Stimulated activated CD4-positive, alpha-beta T cell treated with anti-CD3 and anti-CD28 coated beads, Interleukin-15, amount 100 ng/mL, for 1 hour (primary cell): ENCODE data around the gene ZNF516.
"Not testable (repeated sequence)": the region's sequence is repeated elsewhere in the genome, so short reads cannot be mapped to it uniquely, and the experiment has no call there.

Experiments used
- DNase-seq, 2 donors: peaks; one replicate each; pipeline ENCODE4 v3.0.0-alpha.2; 2020; ENCODE audit warnings: low read depth in 1 of 2, low spot score in 1 of 2

Gene ZNF516, protein sequence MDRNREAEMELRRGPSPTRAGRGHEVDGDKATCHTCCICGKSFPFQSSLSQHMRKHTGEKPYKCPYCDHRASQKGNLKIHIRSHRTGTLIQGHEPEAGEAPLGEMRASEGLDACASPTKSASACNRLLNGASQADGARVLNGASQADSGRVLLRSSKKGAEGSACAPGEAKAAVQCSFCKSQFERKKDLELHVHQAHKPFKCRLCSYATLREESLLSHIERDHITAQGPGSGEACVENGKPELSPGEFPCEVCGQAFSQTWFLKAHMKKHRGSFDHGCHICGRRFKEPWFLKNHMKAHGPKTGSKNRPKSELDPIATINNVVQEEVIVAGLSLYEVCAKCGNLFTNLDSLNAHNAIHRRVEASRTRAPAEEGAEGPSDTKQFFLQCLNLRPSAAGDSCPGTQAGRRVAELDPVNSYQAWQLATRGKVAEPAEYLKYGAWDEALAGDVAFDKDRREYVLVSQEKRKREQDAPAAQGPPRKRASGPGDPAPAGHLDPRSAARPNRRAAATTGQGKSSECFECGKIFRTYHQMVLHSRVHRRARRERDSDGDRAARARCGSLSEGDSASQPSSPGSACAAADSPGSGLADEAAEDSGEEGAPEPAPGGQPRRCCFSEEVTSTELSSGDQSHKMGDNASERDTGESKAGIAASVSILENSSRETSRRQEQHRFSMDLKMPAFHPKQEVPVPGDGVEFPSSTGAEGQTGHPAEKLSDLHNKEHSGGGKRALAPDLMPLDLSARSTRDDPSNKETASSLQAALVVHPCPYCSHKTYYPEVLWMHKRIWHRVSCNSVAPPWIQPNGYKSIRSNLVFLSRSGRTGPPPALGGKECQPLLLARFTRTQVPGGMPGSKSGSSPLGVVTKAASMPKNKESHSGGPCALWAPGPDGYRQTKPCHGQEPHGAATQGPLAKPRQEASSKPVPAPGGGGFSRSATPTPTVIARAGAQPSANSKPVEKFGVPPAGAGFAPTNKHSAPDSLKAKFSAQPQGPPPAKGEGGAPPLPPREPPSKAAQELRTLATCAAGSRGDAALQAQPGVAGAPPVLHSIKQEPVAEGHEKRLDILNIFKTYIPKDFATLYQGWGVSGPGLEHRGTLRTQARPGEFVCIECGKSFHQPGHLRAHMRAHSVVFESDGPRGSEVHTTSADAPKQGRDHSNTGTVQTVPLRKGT

DNA sequence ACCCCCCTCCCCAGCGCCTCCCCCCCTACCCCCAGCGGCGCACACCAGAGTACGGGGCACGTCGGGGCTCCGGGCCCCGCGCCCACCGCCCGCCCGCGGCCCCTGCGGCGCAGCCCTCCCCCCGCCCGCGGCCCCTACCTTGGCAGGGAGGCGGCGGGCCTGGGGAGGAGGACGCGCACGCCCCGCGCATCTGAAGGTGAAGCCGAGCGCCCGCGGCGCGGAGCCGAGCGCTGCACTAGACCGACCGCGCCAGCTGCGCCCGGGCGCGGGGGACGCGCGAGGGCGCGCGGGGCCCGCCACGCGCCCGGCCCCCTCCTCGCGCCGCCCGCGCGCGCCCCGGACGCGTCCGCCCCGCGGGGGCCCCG lies at the start of gene ZNF516:
ZNF516 (minus strand) TSS at position 237 of the 365 bp plus-strand sequence. CDS start 52,188 bp downstream, outside the sequence.
- peak in 1 of 2 donors; percentile 3 for DNase-seq

DNA sequence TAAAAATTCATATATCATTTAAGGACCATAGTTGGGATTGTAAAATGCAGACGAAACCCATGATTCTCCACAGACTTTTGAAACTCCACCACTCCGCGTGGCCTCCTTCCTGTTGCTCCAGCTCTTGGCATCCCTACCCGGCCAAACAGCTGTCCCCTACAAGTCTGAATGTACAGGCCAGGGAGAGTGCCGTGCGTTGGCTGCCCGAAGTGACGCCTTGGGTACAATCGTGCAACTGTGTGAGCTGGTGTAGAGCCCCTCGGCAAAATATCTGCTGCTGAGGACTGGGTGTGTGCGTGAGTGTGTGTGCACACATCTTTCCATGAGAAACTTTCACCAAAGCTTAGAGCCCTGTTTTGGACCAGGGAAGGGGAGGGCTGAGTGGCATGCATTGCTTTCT lies 43.8 kb upstream of the ZNF516 start:
- DNase-seq, result no peak

DNA sequence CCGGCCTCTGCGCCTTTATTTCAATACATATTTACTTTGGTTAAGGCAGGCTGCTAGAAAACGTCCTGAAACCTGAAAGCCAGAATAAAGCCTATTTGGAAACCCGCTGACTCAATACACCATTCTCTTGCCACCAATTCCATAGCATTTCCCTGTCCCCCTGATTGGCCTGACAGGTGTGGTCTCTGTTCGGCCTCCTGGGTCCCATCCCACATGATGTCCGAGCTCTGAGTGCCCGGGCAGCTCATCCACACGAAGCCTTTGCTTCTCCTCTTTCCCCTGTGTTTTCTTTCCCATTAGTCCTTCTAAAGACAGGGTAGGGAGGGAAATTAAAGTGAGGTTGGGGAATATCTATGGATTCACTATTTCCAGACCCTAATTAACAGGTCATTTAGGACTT lies 42.6 kb upstream of the ZNF516 start:
- DNase-seq, result no peak

DNA sequence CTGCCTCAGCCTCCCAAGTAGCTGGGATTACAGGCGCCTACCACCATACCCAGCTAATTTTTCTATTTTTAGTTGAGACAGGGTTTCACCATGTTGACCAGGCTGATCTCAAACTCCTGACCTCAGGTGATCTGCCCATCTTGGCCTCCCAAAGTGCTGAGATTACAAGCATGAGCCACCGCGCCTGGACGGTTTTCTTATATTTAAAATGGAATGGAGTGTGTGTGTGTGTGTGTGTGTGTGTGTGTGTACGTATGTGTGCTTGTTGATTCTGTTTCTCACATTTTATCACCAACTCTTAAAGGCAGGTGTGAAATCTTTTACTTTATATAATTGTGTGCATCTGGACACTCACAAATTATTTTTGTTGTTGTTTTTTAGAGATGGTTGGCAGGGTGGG lies 41.6 kb upstream of the ZNF516 start:
- DNase-seq, result not testable (repeated sequence)

DNA sequence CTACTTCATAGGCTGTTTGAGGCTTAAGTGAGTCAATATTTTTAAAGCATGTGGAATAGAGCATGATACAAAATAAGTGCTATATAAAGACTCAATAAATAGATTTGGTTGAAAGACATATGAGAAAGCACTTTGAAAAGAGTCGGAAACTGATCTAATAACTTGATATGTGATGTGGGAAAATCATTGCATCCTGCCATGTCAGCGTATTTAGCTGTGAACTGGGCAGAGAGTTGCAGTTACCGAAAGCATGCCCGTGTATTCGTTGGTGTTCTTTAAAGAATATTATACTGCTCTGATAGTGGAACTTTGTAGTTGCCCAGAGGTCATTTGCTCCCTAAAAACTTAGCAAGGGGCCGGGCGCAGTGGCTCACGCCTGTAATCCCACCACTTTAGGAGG lies 37.8 kb upstream of the ZNF516 start:
- no peak for DNase-seq

DNA sequence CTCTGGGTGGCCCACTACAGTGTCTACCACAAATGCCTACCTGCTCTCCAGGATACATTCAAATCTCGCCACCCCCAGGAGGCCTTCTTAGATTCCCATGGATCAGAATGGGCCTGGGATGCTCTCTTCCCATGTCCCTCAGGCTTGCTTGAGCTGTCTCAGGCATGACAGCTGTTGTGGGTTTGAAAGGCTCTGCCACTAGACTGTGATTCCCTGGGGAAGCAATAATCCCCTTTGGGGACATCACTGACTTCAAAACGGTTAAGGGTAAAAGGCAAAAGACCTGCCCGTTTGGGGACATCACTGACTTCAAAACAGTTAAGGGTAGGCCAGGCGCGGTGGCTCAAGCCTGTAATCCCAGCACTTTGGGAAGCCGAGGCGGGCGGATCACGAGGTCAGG lies 35.8 kb upstream of the ZNF516 start:
- DNase-seq, result no peak

DNA sequence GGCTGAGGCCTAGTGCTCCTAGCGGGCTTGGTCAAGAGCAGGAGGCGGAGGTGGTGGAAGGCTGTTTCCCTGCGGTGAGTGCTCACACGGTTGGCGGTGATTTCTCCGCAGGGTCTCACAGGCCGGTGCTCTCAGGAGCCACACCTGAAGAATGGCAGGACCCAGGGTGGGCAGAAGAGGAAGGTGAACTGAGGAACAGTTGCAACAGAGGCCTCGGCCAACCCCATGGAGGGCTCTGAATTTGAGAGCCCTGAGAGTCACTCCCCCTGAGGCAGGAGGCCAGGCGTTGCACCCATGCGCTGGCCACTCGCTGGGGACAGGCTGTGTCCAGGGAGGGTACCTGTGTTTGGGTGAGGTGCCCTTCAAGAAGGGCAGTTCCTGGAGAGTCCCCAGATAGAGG lies 35.3 kb upstream of the ZNF516 start:
- no peak for DNase-seq

DNA sequence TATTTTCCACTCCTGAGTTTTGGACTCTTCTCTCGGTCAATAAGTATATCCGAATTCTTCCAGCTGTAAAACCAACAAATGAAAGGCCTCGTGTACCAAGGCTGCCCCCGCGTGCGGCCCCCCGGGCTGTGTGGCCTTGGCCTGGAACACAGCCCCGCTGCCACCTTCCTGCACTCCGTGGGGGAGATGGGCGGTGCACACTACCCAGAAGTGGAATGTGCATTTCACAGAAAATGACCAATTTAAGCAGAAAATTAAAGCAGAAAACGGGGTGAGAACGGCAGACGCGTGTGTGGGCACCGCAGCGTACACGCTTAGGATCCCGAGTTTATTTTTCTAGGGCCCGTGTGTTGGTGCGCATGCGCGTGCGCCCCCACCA lies 34.4 kb upstream of the ZNF516 start:
- no peak for DNase-seq

DNA sequence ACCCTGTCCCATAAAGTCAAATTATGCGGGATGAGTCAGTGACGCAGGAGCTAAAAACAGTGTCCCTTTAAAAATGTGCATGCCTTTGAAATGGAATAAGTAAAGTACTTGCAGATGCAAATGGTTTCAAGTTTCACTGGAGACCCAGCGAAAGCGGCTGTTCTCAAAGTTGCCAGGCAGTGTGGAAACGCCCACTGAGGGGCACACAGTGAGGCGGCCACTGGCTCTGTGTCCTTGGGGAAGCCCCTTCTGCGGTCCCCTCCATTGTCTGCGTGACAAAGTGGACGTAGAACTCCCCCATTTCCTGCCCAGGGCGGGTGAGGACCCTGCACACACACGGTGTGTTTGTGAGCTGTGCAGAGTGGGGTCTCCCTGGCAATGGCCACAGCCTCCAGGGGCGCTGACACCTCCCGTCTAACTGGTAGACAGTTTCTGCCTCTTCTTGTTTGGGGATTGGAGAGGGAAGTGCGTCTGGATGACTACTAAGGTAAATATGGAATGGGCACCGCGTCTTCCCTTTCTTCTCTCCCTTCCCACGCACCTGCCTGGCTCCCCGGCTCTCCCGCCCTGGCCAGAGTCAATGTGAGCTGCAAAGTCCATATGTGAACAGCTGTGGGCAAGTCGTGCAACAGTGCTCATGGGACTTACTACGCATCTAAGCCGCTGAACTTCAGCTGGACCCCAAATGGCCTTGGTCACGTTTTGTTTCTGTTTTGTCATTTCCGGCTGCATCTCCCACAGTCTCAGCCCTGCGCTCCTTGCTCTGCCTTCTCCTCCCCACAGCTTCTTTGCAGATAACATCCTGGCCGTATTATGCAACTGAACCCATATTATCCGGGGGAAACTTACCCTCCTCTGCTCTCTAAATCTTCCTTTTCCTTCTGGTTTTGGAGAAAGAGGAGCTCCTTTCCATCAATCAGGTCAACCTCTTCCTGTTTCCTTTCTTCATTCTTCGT lies 33.7 kb upstream of the ZNF516 start:
- no peak for DNase-seq

DNA sequence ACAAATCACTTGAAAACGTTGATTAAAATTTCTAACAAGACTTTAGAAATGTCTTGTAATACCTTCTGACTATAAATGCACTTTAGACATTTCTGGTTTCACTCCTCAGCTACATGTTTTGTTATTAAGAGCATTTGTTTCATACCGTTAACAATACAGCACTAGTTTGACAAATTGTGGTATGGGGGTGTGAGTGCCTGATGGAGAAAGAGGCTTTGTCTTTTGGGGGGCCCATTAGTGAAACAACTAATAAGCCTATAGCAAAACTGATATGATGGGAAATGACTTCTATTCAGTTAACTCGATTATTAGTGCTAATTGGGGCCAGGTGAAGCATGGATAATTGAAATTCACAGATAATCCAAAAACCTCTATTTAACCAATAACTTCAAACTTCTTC lies 30.9 kb upstream of the ZNF516 start:
- DNase-seq, result no peak

DNA sequence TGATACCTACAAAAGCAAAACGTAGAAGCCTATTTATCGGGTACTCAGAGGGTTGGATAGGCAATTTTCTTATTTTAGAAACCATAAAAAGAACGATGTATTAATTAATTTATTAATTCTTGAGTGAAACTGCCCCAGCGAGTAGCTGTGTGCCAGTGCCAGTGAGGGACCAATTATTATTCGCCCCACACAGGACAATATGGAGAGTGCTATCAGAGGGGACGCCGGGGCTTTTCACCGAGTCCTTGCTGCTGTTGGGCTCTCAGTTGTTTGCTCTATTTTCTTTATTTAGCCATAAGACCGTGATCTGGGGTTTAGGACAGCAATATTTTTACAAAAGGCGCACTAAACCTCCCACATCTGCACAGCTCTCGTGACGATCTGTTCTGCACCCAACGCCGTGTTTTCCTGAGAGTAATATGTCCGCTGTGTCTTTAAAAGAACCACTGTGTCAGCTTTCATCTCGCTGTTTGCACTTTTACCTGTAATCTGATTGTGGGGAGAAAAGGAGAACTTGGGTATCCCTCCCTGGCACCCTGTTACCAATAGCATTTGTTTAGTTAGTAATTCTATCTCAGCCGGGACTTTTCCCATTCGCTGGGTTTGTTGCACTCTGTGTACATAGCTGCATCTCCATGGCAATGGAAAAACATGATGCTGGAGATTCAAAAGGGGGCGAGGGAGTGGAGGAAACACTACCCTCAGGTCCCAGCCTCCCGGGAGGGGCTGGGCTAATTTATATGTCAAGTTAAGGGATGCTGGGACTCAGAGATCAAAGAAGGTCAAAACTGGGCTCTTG lies 30.1 kb upstream of the ZNF516 start:
- no peak for DNase-seq

DNA sequence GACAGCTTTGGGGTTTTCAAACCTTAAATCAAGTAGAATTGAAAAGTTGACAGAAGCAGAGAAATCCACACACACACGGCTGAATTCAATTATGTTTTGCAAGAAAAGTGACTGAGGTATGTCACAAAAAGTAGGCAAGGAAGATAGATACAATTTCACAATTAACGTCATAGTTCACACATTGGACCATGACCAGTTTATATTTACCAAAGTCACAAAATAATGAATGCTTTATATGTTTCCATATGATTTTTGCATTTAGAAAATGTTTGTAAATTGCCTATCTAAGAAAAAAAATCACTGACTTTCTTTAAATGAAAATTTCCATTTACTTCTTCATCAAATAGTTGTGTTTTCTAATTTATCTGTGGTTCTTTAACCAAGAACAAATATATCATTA lies 29.4 kb upstream of the ZNF516 start:
- no peak for DNase-seq

DNA sequence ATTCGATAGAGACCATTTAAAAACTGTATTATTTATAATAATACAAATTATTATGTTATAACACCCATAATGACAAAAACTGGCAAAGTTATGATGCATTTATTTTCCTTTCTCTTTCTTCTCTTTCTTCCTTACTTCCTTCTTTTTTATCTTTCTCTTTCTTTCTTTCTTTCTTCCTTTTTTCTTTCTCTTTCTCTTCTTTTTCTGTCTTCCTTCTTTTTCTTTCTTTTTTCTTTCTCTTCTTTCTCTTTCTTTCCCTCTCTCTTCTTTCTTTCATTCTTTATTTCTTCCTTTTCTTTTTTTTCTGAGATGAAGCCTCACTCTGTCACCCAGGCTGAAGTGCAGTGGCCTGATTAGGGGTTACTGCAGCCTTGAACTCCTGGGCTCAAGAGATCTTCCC lies 27.5 kb upstream of the ZNF516 start:
- DNase-seq, result no peak

DNA sequence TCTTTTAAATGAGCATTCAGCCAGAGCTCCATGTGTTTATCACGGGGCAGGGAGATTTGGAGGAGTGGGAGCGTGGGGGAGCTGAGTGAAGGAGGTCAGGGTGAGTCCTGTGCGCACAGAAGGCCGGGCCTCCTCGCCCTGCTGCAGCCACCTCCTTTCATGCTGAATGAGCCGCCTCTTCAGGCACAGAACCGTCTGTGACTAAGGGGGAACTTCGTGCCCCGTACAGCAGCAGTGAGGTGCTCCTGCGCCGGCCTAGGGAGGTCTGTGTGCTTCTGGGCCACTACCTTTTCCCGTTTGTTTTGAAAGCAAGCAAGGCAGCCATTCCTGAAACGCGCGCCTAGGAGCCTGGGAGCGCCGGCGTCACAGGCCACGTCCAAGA lies 27.1 kb upstream of the ZNF516 start:
- DNase-seq, result no peak

DNA sequence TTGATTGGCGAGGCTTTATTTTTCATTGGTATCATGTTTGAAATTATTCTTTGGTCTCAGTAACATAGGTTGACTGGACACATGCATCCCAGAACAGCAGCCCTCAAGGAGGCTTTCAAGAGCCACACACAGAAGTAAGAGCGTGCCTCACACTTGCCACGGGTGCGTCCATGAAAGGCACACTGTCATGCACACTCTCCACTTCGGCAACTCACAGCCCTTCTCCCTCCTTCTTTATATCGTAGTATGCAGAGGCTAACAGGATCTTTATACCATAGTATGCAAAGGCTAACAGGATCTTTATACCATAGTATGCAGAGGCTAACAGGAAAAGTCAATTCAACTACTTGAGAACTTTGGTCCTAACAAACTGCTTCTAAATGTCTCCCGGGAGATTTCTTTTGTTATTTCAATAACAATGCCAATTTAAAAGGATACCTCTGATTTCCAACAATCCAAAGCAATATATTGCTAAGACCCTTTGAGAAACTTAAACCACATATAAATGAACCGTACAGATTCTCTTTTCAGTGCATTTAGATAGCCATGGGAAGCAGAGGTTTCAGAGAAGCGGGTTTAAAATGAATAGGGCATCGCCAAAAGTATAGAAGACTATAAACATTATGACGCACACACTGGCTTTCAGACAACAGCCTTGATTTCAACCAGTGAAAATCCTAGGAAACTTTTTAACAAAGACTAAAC lies 26.5 kb upstream of the ZNF516 start:
- no peak for DNase-seq

DNA sequence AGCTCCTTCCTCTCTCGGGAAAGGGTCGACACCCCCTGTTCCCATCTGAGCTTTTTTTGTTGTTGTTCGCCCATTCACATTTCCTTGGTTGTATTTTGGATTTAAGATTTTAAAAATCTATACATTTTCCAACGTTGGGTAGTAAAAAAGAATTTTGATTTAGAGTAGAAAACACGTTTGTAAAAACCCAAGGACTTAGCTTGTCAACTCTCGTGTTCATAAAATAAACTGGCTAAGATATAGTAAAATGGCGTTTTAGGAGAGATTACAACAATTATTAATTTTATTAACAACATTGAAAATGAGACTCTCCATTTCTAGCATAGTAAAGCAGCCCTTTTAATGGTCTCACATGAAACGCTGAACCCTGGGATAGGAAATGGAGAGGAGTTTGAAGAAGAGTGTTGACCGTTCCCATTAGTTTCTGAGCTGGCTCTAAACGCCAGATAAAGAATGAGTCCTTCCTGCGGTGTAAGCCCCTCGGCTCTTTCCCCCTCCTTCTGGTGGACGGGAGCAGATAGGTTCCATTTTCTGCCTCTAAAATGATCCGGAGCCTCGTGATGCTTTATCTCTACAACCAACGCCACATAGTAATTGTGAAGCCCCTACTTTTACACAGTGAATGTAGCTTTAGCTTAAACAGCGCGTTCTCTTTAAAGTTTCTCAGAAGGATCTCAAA lies 24.0 kb upstream of the ZNF516 start:
- no peak for DNase-seq

DNA sequence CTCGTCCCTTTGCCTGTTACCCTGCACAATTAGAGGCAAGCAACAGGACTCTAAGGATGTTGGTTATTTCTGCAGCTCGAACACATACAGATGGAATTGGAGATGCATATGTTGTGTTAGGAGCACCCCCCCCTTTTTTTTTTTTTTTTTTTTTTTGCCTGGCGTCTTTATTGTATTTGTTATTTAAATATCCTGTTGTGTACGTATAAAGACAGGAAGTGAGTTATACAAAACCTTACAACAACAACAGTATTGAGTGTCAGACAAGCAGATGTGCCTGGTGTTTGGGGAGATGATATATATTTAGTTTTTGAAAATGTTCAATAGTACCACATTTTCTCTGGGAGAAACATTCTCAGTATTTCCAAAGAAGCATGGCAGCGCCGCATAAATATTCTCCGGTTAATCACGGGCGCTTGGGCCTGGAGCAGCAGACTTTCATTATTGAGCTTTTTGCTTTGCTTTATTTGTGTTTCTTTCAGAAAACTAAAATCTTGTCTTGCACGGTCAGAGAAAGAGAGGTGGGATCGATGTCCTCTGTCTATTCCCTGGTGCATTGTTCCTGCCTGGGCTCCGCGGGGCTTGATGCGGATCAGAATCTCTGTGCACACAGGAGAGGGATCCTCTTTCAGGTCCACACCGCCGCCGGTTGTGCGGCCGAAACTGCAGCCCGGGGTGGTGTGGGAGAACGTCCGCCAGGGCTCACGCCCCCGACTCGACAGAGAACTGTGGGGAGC lies 23.2 kb upstream of the ZNF516 start:
- DNase-seq, result no peak

DNA sequence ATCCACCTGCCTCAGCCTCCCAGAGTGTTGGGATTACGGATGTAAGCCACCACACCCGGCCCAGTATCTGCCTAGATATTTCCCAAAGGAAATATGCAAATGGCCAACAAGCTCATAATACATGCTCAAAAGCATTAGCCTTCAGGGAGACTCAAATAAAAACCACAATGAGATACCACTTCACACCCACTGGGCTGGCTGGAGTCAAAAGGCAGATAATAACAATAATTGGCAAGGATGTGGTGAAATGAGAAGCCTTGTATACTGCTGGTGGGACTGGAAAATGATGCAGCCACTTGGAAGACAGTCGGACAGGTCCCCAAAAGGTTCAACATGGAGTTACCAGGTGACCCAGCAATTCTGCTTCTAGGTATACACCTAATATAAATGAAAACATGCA lies 20.5 kb upstream of the ZNF516 start:
- no peak for DNase-seq
